ENCODE data around the gene PCP2. TPM values are rescaled to one million over a fixed set of nuclear protein-coding genes. Genes with fewer than 3 reads are reported as not detected.

PCP2 gene
- total and polyA plus RNA-seq, 2 of the 8 experiments (the other 6 are each of a cell fraction or from before 2014, with no cell fraction given): not detected

DNA sequence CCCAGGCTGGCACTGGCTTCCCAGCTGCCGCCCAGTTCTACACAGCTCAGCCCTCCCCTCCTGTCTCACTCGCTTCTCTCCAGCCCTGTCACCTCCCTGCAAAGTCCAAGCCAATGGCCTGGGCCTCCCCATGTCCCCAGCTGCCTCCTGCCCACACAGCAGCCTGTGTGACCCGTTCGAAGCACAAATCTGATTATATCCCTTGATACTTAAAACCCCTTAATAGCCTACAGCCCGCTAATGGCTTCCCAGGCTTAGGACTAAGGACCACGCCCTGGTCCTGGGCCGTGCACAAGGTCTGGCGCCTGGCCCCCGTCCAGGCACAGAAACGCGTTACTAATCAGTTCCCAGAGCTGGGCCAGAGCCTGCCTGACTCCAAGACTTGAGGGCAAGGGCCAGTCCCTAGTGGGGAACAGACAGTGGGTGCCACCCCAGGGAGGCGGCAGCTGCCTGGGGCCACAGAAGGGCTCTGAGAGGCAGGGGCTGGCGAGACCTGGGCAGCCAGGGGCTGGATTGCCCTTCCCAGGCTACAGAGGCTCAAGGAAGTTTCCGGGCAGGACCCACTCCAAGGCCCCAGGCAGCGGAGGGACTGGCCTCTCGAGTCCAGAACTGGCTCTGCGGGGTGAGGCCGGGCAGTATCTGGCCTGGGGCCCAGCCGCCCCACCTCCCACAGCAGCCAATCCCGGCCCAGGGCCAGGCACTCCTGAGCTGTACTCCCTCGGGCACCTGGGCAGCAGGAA is 14.6 kb downstream of the PCP2 start:
- Histone ChIP-seq H3K27ac (ENCODE audit: low read depth, low read length) (no peak overlapping the region), H3K14ac (ENCODE audit: insufficient read length) (no peak overlapping the region), H3K23ac (ENCODE audit: insufficient read length) (no peak overlapping the region), H4K5ac (ENCODE audit: insufficient read length, low read depth, low read length) (no peak overlapping the region), H2BK15ac (ENCODE audit: low read length) (no peak overlapping the region), H3K4me3 (ENCODE audit: extremely low read depth in 1 of 4, insufficient read depth in 2 of 4, low read depth in 3 of 4, low read length in 4 of 4) (no peak overlapping the region), H3K9ac (replicated peaks in 1 of 4; ENCODE audit: extremely low read depth in 1 of 4, low read depth in 3 of 4, low read length in 3 of 4) (no peak overlapping the region), H2AFZ (ENCODE audit: low read length) (no peak overlapping the region), H3K4me1 (replicated peaks in 1 of 4; ENCODE audit: control insufficient read depth in 3 of 4, insufficient read depth in 4 of 4, low read length in 3 of 4) (no peaks in the 10 kb centered on the region), H2BK120ac (replicated peaks; ENCODE audit: low read depth, low read length) (no peak overlapping the region), H3K27me3 (replicated peaks in 1 of 4; ENCODE audit: control insufficient read depth in 3 of 4, extremely low read depth in 1 of 4, insufficient read depth in 3 of 4, low read length in 3 of 4) (no peaks in the 10 kb centered on the region), H3K56ac (replicated peaks; ENCODE audit: insufficient read length, low read depth, low read length) (no peak overlapping the region), H3K79me2 (ENCODE audit: control insufficient read depth in 1 of 2, insufficient read depth in 2 of 2, low read length in 2 of 2) (no peaks in the 10 kb centered on the region), H2AK5ac (ENCODE audit: low read depth, low read length) (no peak overlapping the region), H4K20me1 (replicated peaks in 1 of 2; ENCODE audit: control insufficient read depth in 1 of 2, insufficient read depth in 2 of 2, low read length in 2 of 2) (peaks cover 7 to 16% of the 10 kb centered on the region in 2 experiments), H3K23me2 (ENCODE audit: low read depth, low read length) (no peaks in the 10 kb centered on the region), H3K4ac (replicated peaks; ENCODE audit: insufficient read length, low read depth, low read length) (no peak overlapping the region), H3K4me2 (ENCODE audit: insufficient read depth in 1 of 2, low read depth in 2 of 2, low read length in 2 of 2) (no peak overlapping the region), H3K9me3 (ENCODE audit: insufficient read depth in 2 of 2, low read depth in 1 of 2, low read length in 1 of 2) (no peaks in the 10 kb centered on the region), H3K36me3 (ENCODE audit: control insufficient read depth in 2 of 4, insufficient read depth in 4 of 4, low read length in 3 of 4) (peaks cover 8 to 54% (median 25%) of the 10 kb centered on the region in 4 experiments; a peak in 6 of 8 replicates), H3K18ac (ENCODE audit: extremely low read depth, low read length) (no peak overlapping the region), H3K79me1 (ENCODE audit: low read depth, low read length) (no peaks in the 10 kb centered on the region; the same call in 1 of the 2 replicates), H4K91ac (replicated peaks; ENCODE audit: insufficient read length, low read length) (no peak overlapping the region), H4K8ac (ENCODE audit: extremely low read depth, insufficient read depth, low read length) (peak overlapping the region; percentile 68; the same call in 1 of the 2 replicates), H2BK20ac (ENCODE audit: low read length) (no peak overlapping the region), H2BK12ac (ENCODE audit: low read depth, low read length) (no peak overlapping the region), H2BK5ac (ENCODE audit: low read depth, low read length) (no peak overlapping the region)
- FAIRE-seq (no peak), DNase-seq (ENCODE audit: low read depth in 1 of 2, low spot score in 2 of 2) (no peak)
- ChIA-PET POLR2A (ENCODE audit: partially characterized antibody) (interaction anchor here (0.9 to 4.3 kb wide), 9 partner anchors 10 to 64 kb away, joined by 3 to 29 read pairs (median 5); partner anchors contain the start of genes PCP2, PET100 and XAB2), CTCF (ENCODE audit: partially characterized antibody) (interaction anchor here (0.6 to 1.5 kb wide), 4 partner anchors 51 to 243 kb away, joined by 3 read pairs; no protein-coding TSS in a partner anchor)
- no peak for TF ChIP-seq POLR2A (IDR thresholded peaks at IDR 0.05; ENCODE audit: control extremely low read depth in 1 of 2, low read depth in 2 of 2, low read length in 2 of 2)
- 92% methylated on average over 21 of the region's 21 CpGs; no CpG with 5 or more reads in 1 of the 2 experiments for WGBS, 2 experiments (ENCODE audit: extremely low coverage in 1 of 2, insufficient coverage in 1 of 2, insufficient read length in 1 of 2, insufficient replicate concordance in 2 of 2, low coverage in 1 of 2, low lambda C conversion rate in 2 of 2, missing lambda C conversion rate in 1 of 2)
